Lower lobe of right lung (tissue), 2 donors: ENCODE results near the gene SLC23A3. TPM values are rescaled to one million over a fixed set of nuclear protein-coding genes. Genes with fewer than 3 reads are reported as not detected.

Source experiments
- ATAC-seq, 2 donors: fragments of 200-7000 bp; cut with Tn5 transposase; one replicate each; pipeline ENCODE4 v1.9.1; 2020 to 2022; ENCODE audit warnings: mild to moderate bottlenecking in 2 of 2, moderate library complexity in 2 of 2
- DNase-seq: peaks from one replicate; pipeline ENCODE4 v3.0.0-alpha.2; 2020
- H3K27ac ChIP-seq: fragments of 200-600 bp; one replicate; pipeline ENCODE4 v1.8.0; 2022
- H3K27me3 ChIP-seq: fragments of 200-600 bp; one replicate; pipeline ENCODE4 v1.8.0; 2022; ENCODE audit warnings: low read depth
- H3K36me3 ChIP-seq: fragments of 200-600 bp; one replicate; pipeline ENCODE4 v1.8.0; 2022; ENCODE audit warnings: mild to moderate bottlenecking
- H3K4me1 ChIP-seq: fragments of 200-600 bp; one replicate; pipeline ENCODE4 v1.8.0; 2022
- H3K4me3 ChIP-seq: fragments of 200-600 bp; one replicate; pipeline ENCODE4 v1.8.0; 2022; ENCODE audit warnings: mild to moderate bottlenecking
- H3K9me3 ChIP-seq: fragments of 200-600 bp; one replicate; pipeline ENCODE4 v1.8.0; 2022
- CTCF ChIP-seq: fragments of 200-600 bp; IDR thresholded peaks from one replicate; pipeline ENCODE4 v1.8.0; 2022; ENCODE audit warnings: antibody characterized with exemption, mild to moderate bottlenecking
- intact Hi-C: fragments of 100-400 bp; cut with DNase I; formaldehyde crosslinking; loops from one replicate; pipeline ENCODE4 v1.11.0; 2022
- total RNA-seq: library from RNA; stranded (reverse); fragmentation: NEBNext Ultra II Directional; extraction: Animal tissue kit (Norgen Biotek cat#: 25700); gene quantifications from one replicate; pipeline ENCODE4 v1.2.1, GENCODE V29; 2021
- donor health status: DM: no; HTN: yes; CAD: no; lungs with severe emphysema.

Gene SLC23A3
- total RNA-seq, 1 donor from 2014 or later = 3.4 TPM

- no peaks in the 10 kb centered on the region for H3K27me3 ChIP-seq
- H3K4me3 ChIP-seq = no peak overlapping the region
- no peaks in the 10 kb centered on the region for H3K36me3 ChIP-seq
- TF ChIP-seq CTCF = no peak
- peaks cover 14% of the 10 kb centered on the region for H3K4me1 ChIP-seq
- no peak for DNase-seq
- H3K27ac ChIP-seq = no peak overlapping the region
- intact Hi-C loops = no loop called here
- no peak for ATAC-seq
- H3K9me3 ChIP-seq = no peaks in the 10 kb centered on the region
These were observed 6.7 kb downstream of the SLC23A3 start for GRCh38 chr2:219163156-219163555.

- TF ChIP-seq CTCF = no peak
- H3K4me3 ChIP-seq = peak overlapping the region; percentile 73
- intact Hi-C loops = no loop called here
These were observed 8.7 kb downstream of the SLC23A3 start for GRCh38 chr2:219161097-219161496.

GRCh38 chr2:219160186-219161017 is 9.4 kb downstream of the SLC23A3 start, which contains the start of gene NHEJ1:
Gene NHEJ1, minus strand, starts transcription at chr2:219160815. Its CDS starts 2,453 bp downstream, at chr2:219158362.
- ATAC-seq = peak; percentile 98
- no peaks in the 10 kb centered on the region for H3K27me3 ChIP-seq
- no peaks in the 10 kb centered on the region for H3K9me3 ChIP-seq
- peaks cover 23% of the 10 kb centered on the region for H3K36me3 ChIP-seq
- H3K27ac ChIP-seq = peak within 1 kb of the TSS; percentile 91
- TF ChIP-seq CTCF = peak; percentile 100
- peaks cover 14% of the 10 kb centered on the region for H3K4me1 ChIP-seq
- DNase-seq = peak; percentile 99
- intact Hi-C loops = no loop called here
- peak within 1 kb of the TSS; percentile 73 for H3K4me3 ChIP-seq

More at GRCh38 chr2:219161097-219161496, 8.7 kb downstream of the SLC23A3 start:
- Histone ChIP-seq H3K9me3 (no peaks in the 10 kb centered on the region), H3K27ac (peak overlapping the region; percentile 91), H3K4me1 (peaks cover 14% of the 10 kb centered on the region), H3K36me3 (peaks cover 16% of the 10 kb centered on the region), H3K27me3 (no peaks in the 10 kb centered on the region)
- ATAC-seq (no peak), DNase-seq (no peak)

GRCh38 chr2:219159771-219160185 is 10.1 kb downstream of the SLC23A3 start:
- peaks cover 25% of the 10 kb centered on the region for H3K36me3 ChIP-seq
- H3K4me1 ChIP-seq = peaks cover 14% of the 10 kb centered on the region
- peak overlapping the region; percentile 73 for H3K4me3 ChIP-seq
- TF ChIP-seq CTCF = no peak
- H3K9me3 ChIP-seq = no peaks in the 10 kb centered on the region
- DNase-seq (no peak), ATAC-seq (no peak)
- intact Hi-C loops = no loop called here
- H3K27ac ChIP-seq = peak overlapping the region; percentile 91
- H3K27me3 ChIP-seq = no peaks in the 10 kb centered on the region

GRCh38 chr2:219158586-219158985 is 11.2 kb downstream of the SLC23A3 start:
- intact Hi-C loops = no loop called here
- H3K4me3 ChIP-seq = no peak overlapping the region
- no peak for TF ChIP-seq CTCF

More at GRCh38 chr2:219158586-219158985, 11.2 kb downstream of the SLC23A3 start:
- H3K27ac ChIP-seq = no peak overlapping the region
- no peaks in the 10 kb centered on the region for H3K27me3 ChIP-seq
- peaks cover 14% of the 10 kb centered on the region for H3K4me1 ChIP-seq
- ATAC-seq (no peak), DNase-seq (no peak)
- peaks cover 34% of the 10 kb centered on the region for H3K36me3 ChIP-seq
- H3K9me3 ChIP-seq = no peaks in the 10 kb centered on the region
